Omental fat pad (tissue), 4 donors: ENCODE measurements around the gene PRR30. TPM values are rescaled to one million over a fixed set of nuclear protein-coding genes. Genes with fewer than 3 reads are reported as not detected.

Source experiments
- ATAC-seq: fragments of 150-250 bp; one replicate; pipeline ENCODE4 v1.9.1; 2016; ENCODE audit warnings: mild to moderate bottlenecking, moderate library complexity; ENCODE audit not compliant: low FRiP score
- DNase-seq: peaks from one replicate; pipeline ENCODE4 v3.0.0-alpha.2; 2019; ENCODE audit warnings: low spot score
- CTCF ChIP-seq, 3 donors: fragments of 450-650 bp; IDR thresholded peaks; one replicate each; pipeline ENCODE4 v1.5.1; 2016 to 2017; ENCODE audit warnings: antibody characterized with exemption in 3 of 3, mild to moderate bottlenecking in 3 of 3, moderate library complexity in 2 of 3
- total RNA-seq, 4 donors: library from RNA; depleted of rRNA; stranded (reverse); fragments of >200 nt; gene quantifications; one replicate each; pipeline ENCODE4 v1.1.0, GENCODE V29; 2016

Gene PRR30
- total RNA-seq, 4 donors from 2014 or later, result not detected

GRCh38 chr2:27134781-27135477 is 4.3 kb downstream of the PRR30 start:
- no peak for ATAC-seq
- DNase-seq, result no peak
- TF ChIP-seq CTCF (IDR thresholded peaks at IDR 0.05), result no peak

GRCh38 chr2:27133905-27134780 is 5.1 kb downstream of the PRR30 start, which contains the start of gene PREB:
Gene PREB (minus strand): TSS chr2:27134636. CDS start chr2:27134421, 215 bp downstream.
- no peak for TF ChIP-seq CTCF (IDR thresholded peaks at IDR 0.05)
- DNase-seq, result peak; percentile 84
- peak; percentile 93 for ATAC-seq

- no peak for TF ChIP-seq CTCF (IDR thresholded peaks at IDR 0.05)
These were observed 5.9 kb downstream of the PRR30 start for GRCh38 chr2:27133195-27133875.

GRCh38 chr2:27131429-27131828 is 7.8 kb downstream of the PRR30 start:
- DNase-seq (no peak), ATAC-seq (no peak)
- no peak for TF ChIP-seq CTCF (IDR thresholded peaks at IDR 0.05)

More at GRCh38 chr2:27133195-27133875, 5.9 kb downstream of the PRR30 start:
- DNase-seq, result no peak
- ATAC-seq, result no peak

GRCh38 chr2:27130396-27130795 is 8.8 kb downstream of the PRR30 start:
- DNase-seq (no peak), ATAC-seq (no peak)
- no peak for TF ChIP-seq CTCF (IDR thresholded peaks at IDR 0.05)

- ATAC-seq (no peak), DNase-seq (no peak)
- no peak for TF ChIP-seq CTCF (IDR thresholded peaks at IDR 0.05)
These were observed 10.3 kb downstream of the PRR30 start for GRCh38 chr2:27128668-27129571.
